Stimulated activated CD8-positive, alpha-beta memory T cell treated with anti-CD3 and anti-CD28 coated beads, Interleukin-4, amount 100 ng/mL, for 48 hours (primary cell): ENCODE data around the gene SHROOM3.

ENCODE experiments used
- DNase-seq: peaks from one replicate; pipeline ENCODE4 v3.0.0-alpha.2; 2020

The SHROOM3 gene

DNA sequence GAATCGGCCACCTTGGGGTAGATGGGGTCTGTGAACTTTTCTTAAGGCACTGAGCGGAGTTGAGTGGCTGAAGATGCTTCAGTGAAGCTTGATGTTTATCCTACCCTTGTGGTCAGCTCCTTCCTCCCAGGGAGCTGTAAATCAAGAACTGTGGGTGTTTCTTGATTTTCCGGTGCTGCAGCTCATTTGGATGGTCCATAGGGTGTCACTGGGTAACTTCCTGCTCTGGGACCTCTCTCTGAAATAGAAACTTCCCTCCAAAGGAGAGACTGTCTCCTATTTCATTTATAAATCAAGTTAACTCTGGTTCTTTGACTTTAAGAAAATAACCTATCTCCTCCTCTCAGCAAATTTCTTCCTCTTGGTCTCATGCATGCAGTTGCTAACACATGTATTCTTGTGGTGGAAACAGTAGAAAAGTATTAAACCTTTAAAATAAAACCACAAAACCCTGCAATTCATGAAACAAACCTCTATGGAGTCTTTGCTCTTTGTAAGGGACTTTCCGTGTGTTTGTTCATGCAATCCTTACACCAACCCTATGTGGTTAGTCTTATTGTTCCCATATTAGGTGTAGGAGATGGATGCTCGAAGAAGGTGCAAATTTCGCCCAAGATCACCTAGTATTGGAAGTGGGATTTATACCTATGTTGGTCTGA, 110.3 kb downstream of the SHROOM3 start:
- DNase-seq, result no peak

DNA sequence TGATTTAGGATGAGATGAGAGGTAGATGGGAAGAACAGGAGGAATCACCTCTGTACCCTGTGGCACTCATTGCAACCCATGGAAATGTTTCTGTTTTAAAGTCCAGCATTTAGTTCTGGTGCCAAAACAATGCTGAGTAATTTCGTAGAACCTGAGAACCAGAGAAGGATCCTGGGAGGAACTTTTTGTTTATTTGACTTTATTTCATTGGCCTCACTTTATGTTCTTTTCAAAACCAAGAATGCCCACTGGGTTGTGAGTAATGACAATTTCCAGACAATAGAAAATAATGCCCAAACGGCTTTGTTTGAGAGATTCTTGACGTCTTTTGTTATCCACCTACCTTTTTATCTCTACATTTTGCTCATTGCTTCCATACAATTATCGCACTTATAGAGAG, 111.3 kb downstream of the SHROOM3 start:
- DNase-seq, result no peak

DNA sequence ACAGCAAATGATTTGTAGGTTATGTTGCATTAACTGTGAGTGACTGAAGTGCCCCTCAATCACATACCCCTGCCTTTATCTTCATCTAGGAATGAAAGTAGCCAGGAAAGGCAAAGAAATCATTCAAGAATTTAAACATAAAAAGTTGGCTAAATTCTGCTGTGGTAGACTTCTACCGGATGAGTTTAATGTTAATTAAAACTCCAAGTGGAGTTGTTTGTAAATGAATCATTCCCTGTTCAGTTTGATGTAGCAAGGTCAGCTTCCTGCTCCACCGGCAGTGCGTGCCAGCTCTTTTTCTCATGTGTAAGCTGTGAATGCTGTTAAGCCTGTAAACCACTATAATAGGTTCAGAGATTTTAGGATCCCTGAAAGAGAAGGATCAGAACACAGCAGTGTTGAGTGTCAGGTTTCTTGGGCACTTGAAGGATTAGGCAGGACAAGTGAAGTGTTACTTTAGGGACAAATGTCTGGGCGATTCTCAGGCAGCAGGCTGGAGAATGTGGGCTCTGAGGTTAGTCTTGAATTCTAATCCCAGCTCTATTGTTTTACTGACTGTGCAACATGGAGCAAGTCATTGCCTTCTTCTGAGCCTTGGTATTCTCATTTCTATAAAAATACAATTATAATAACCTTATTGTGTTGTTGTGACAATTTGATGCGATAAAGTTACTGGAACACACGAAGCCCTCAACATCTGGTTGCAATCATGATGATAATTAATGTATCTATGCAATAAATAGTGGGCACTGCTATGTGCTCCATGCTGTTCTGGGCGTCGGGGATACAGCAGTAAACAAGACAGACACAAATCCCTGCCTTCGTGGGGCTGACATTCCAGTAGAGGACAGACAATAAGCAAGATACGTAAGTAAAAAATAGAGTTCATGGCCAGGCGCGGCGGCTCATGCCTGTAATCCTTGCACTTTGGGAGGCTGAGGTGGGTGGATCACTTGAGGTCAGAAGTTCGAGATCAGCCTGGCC, 112.0 kb downstream of the SHROOM3 start:
- DNase-seq, result no peak

DNA sequence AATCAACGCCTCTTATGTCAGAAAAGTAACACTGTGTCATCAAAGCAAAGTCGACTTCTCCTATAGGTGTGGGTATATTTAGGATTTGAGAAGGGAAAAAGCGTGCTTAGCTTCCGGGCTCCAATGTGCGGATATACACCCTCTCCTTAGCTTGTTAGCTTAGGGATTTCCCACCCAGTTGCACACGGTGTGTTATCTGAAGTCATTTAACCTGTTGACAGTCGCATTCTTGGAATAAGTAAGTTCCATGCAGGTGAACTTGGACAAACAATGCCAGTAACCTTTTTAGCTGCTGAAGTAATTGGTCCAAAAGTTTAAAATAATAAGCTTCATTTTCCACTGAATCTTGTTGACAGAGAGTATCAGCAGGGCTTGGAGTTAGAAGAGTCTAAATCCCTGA, 113.7 kb downstream of the SHROOM3 start:
- no peak for DNase-seq

DNA sequence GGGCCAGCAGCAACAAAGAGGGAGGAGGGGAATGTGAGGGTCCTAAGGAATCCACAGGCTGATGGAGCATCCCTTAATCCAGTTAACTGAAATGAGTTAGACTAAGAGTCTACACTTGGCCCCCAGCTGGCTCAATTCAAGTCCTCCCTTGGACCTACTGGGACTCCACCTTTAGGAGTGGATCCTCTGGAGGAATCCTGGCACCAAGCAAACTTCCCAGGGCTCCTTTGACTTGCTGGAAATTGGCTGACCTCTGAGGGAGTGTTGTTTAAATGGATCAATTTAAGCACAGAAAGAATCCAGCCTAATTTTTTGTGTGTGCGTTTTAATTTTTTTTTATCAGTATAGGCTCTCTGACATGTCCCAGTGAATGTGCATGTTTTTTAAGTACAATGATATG, 114.7 kb downstream of the SHROOM3 start:
- no peak for DNase-seq

DNA sequence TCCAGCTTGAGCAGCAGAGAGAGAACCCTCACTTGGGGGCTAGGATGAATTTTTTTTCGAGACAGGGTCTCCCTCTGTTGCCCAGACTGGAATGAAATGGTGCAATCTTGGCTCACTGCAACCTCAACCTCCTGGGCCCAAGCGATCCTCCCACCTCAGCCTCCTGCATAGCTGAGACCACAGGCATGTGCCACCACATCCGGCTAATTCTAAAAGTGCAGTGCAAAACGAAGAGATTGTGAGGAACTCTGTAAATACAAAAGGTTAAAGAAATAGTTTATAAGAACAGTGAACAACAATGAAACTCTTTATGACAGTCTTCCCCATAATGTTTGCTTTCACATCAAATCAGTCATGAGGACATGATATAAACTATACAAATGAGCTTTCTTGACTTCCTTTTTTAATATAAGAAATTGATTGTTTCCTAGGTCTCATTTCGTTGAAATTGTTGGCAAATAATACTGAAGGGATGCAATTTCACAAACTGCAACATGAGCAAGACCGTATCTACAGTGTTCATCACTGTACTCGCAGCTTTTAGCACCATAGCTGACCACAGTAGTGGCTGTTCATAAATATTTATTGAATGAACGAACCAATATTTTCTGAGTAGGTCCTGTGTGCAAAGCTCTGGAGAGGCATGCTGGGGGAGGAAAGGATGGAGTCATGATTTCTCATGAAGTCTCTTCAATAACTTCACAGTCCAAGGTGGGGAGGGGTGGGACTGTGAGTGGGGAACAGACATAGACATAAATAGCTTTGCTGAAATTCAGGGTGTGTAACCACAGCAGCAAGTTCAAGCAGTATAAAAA, 116.1 kb downstream of the SHROOM3 start:
- DNase-seq, result no peak

DNA sequence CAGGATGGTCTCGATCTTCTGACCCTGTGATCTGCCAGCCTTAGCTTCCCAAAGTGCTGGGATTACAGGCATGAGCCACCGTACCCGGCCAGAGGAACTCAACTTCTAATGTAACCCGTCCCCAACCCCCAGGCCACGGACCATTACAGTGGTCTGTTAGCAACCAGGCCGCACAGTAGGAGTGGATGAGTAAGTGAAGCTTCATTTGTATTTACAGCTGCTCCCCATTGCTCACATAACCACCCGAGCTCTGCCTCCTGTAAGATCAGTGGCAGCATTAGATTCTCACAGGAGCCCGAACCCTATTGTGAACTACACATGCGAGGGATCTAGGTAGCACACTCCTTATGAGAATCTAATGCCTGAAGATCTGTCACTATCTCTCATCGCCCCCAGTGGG, 119.6 kb downstream of the SHROOM3 start:
- DNase-seq, result no peak

DNA sequence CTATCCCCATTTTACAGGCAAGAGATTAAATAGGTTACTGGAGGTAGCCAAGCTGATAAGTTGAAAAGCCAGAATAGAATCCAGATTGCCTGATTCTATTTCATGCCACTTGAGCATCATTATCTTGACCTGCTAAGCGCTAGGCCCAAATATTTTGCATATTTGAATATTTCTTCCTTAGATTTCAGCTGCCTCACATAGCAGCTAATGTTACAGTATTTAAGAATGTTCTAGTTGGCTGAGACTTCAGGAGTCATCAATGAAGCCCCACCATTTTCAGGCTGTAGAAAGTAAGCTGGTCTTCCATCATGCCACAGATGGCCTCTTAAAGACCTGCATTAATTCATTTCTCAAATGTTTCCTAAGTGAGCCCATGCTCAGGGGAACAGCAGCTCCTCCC, 121.4 kb downstream of the SHROOM3 start:
- DNase-seq, result no peak

DNA sequence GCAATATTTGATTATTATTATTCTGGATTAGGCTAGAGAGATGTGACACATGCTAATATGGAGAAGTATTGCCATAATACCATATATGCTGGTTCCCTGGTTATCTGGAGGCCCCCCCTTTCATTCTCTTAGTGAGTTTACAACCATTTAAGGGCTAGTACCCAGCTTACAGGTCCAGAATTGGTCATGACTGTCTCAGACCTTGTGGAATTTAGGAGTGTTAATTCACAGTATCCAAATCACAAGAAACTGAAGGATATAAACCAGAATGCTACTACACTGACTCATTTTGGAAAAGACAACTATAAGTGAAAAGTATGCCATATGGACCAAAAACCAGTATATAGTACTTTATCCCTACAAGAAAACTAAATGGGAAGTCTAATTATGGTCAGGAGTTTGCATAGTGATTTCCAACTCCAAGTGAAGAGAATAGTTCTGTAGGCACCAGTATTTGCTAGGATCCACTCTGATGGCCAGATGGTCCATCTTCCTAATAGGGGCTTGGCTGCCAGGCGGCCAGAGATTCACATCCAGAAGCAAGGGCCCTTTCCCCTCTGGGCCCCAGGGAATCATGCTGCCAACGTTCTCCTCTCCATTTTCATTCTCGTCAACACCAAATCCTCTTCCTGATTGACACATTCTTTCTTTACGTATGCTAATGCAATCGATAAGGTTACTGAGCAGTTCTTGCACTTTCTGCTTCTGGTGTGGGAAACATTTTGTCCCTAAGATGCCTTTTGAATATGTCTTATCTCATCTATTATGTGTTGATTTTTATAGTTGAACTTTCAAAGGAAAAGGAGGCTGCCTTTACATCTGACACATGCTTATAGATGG, 123.6 kb downstream of the SHROOM3 start:
- DNase-seq, result no peak

DNA sequence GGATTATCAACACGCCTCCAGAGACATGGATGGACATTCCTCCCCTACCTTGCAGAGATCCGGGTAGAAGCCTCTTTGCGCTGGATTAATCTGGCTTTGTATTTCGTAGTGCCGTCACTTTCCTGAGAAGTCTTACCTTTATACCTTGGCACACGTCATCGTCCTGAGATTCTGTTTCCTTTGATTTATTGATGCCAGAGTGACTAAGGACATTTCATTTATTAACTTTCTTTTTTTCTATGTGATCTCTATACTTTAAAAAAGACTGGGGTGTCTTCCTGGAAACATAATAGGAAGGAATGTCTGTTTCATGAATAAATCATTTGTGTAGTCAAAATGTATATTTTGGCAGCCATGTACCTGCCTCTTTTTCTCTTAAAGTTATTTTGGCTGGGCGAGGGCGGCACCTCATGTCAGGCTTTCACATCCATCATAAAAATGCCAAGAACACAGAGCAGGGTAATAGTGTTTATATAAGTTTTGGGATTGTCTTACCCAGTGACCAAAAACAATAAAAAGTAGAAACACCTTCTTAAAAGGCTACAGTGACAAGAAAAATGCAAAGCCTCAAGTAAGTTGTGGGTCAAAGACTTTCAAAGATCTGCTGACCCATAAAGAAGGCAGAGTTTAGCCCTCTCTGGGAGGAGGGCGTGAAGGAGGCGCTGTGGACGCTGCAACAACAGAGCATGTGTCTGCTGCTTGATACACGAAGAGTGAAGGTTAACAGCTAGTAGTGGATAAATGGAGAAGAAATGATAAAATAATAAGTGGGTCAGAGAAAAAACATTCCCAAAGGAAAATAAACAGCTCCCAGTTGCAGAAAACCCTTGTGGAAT, 124.4 kb downstream of the SHROOM3 start:
- no peak for DNase-seq

DNA sequence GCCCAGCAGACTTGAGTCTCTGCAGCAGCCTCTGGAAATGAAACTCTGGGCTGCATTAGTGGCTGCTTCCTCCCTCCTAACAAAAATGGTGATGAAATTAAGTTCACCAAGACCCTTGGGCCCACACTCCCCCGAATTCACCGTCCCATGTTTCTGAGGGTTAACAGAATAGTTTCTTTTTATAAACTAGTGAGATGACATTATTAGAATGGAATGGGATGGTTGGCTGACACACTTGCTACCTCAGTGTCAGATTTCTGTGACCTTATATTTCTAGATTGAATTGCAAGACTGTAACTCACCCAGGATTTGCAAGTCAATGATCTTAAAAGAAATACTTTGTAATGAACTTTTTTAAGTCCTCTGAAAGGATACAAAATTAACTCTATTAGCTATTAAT, 127.1 kb downstream of the SHROOM3 start:
- no peak for DNase-seq

DNA sequence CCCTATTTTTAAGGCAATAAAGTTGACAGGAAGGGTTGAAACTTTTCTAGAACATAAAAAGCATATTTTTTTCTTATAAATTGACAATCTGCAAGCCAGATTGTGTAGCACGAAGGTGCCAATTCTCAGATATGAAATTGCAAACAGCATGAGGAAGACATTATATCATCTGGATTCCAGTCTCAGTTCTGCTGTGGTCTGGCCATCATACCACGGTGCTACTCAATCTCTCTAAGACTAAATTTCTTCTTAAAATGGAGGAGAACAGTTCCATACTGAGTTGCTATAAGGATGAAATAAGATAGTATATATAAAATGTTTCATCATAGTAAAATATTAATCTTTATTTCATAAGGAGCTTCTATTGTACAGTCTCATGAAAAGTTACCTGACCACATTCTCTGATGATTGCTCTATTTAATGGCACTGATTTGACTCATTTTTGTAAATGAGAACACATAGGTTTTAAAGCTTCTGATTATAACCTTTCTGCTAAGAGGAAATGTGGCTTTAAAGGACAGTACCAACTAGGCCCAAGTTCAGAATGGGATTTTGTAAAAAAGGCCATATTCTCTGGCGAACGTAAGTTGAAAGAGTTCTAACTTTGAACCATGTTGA, 127.9 kb downstream of the SHROOM3 start:
- DNase-seq, result no peak

DNA sequence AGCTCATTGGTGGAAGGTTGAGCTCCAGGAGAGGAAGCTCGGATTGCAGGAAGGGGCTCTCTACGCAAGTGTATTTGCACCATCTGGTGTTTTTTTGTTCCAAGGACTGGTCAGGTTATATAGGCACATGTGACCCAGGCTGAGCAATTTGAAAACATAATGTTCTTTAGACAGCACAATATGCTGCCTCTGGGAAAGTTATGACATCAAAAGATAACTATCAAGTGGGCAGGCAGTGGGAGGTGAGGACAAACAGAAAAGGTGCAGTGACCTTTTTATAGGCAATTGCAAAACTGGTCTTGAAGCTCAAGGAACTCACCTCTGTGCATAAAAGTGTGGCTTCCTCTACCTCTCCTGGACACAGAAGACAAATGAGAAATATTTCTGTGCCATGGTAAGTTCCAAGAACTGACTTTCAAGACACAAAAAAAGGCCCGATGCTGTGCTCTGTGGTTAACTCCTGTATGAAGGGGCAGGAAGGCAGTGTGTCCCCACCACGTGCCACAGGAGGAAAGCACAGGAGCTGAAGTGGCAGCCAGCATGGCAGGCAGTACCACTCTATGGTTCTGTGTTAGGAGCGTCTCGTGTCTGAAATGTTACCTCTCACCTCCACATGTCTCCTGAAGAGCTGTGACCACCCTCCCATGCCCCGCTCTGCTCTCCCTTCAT, 128.6 kb downstream of the SHROOM3 start:
- DNase-seq, result no peak

DNA sequence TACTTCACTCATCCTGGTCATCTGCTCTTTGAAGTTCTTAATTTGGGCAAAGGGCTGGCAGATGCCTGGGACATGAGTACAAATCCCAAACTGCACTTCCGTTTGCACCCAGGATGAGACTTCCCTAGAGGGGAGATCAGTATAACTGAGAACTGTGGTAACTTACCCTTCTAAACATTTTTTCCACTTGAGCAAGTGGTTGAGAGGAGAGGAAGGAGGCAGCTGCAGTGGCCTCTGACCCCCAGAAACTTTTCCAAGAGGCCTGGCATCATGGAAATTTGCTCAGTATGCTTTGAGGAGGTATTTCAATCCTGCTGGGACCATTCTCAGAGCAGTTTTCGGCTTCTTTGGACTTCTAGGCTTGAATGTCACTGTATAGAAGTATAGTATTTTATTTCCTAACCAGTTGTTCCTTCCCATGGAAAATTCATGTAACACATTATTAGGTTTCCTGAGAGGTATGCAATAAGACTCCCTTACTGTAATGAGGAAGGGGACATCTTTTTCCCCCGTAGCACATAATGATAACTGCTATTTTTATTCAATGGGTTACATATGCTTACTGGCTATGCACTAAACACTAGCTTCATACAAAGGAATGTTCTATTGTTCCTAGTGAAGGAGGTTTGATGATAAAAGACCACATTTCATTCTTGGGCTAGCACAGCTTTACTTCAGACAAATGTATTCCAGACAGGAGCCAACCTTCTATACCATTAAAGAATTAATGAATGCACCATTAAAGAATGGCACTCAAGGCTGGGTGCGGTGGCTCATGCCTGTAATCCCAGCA, 129.3 kb downstream of the SHROOM3 start:
- DNase-seq, result no peak

DNA sequence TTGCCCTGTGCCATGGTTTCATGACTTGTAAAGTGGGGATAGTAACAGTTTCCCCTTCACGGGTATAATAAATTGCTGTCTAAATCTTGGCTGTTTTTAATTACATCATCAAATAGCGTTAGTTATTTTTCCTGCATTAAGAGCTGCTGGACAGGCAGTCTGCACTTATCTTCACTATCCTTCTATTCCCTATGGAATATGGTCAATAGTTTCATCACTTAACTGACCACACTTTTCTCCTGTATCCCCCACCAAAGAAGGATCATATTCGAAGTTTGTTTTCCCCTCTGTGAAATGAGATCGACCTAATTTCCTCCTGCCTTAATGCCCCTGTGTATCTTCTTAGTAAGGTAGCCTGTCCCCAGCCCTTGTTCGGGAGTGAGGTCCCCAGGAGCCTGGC, 133.2 kb downstream of the SHROOM3 start:
- no peak for DNase-seq

DNA sequence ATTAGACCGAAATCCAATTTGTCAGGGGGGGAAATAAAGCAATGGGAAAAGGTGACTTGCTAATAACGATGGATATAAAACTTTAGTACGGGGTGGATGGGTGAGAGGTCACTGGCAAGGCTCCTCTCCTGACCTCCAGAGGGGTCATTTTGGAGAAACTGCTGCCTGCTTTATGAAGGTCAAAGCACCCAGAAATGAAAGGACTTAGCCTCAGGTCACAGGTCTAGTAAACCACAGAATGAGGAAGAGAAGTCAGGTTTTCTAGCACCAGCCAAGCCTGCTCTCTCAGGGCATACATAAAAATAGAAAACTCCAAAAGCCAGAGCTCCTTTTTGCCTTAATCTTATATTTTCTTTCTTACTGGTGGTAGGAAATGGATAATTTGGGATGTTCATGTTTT, 134.2 kb downstream of the SHROOM3 start:
- no peak for DNase-seq

DNA sequence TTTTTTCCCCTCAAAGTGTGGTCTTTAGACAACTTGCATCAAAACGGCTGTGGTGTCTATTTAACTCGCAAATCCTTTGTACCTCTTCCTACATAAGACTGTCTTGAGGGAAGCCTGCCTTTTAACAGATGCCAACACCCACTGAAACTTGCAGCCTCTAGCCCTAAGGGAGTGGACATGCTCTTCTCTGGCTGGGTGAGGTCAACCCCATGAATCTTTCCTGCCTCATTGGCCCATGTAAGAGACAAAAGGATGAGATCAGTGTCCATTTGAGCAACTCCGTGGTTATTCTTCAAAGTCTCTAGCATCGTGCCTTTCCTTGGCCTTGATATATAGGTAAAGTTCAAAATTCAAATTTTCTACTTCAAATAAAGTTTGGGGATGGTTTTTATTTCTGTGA, 134.7 kb downstream of the SHROOM3 start:
- DNase-seq, result no peak

DNA sequence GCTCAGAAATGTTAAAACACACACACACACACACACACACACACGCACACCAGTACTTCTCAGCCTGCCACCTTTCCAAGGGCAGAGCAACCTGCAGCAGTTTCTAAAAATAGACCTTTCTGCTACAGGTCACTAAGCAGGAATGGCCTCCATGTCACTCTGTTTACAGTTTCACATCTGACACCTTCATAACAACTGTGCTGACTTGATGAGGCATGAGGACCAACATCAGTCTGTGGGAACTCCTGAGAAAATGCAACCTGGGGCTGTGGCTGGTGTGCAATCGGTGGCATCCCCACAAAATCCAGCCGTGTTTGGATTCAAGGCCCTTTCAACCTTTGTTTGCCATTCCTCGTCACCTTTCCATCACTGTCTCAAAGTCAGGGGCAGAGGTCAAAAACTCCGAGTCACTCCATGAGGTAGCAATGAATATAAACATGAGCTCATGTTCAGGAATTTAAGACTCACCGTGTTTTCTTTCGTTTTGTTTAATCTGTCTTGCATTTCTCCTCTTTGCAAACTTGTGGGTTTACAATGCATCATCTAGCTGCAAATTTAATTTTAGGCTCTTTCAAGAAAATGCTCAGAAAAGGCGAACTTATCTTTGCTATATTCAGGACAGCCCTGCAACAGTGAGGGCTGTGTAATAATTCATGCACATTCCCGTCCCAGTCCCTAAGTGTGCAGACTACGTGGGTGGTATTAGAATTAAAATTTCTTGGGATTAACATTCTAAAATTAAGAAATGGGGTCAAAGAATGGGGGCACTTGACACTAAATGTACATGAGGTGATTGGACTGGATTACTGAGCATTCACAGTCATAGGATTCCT, 135.3 kb downstream of the SHROOM3 start:
- no peak for DNase-seq

DNA sequence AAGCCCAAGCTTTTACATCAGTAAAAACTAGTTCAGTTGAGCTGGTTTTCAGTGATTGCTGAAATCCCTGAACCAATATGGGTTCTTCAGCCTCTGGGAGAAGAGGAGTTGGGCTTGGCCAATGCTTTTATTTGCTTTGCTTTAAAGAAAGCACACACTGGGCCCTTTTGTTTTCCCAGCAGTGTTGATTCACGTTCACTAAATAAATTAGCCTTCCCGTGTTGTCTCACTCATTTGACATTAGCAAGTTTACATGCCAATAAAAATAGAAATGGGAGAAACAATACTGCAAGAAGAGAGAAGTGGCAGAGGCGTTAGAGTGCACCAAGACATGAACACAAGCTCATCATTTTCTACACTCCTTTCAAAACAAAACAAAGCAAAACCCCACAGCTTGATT, 136.2 kb downstream of the SHROOM3 start:
- no peak for DNase-seq
